Measurements from ENCODE around the gene CXCR3.
"Not testable (repeated sequence)": the region's sequence is repeated elsewhere in the genome, so short reads cannot be mapped to it uniquely, and the experiment has no call there.

Gene CXCR3

GRCh38 chrX:71609095-71609750 is 9.1 kb downstream of the CXCR3 start:
- no peak for DNase-seq (ENCODE audit: low read depth)

GRCh38 chrX:71607488-71607887 is 10.8 kb downstream of the CXCR3 start:
- no peak for DNase-seq (ENCODE audit: low read depth)

- no peak for DNase-seq (ENCODE audit: low read depth)
Observed at GRCh38 chrX:71606536-71607216, 11.6 kb downstream of the CXCR3 start.

- no peak for DNase-seq (ENCODE audit: low read depth)
Observed at GRCh38 chrX:71604796-71605568, 13.3 kb downstream of the CXCR3 start.

- no peak for DNase-seq (ENCODE audit: low read depth)
Observed at GRCh38 chrX:71604141-71604540, 14.2 kb downstream of the CXCR3 start.

- no peak for DNase-seq (ENCODE audit: low read depth)
Observed at GRCh38 chrX:71603618-71604017, 14.7 kb downstream of the CXCR3 start.

GRCh38 chrX:71599965-71600364 is 18.3 kb downstream of the CXCR3 start:
- no peak for DNase-seq (ENCODE audit: low read depth)

- not testable (repeated sequence) for DNase-seq (ENCODE audit: low read depth)
Observed at GRCh38 chrX:71593210-71593609, 25.1 kb downstream of the CXCR3 start.

GRCh38 chrX:71586929-71587328 is 31.4 kb downstream of the CXCR3 start:
- no peak for DNase-seq (ENCODE audit: low read depth)

- no peak for DNase-seq (ENCODE audit: low read depth)
Observed at GRCh38 chrX:71581210-71581609, 37.1 kb downstream of the CXCR3 start.

- no peak for DNase-seq (ENCODE audit: low read depth)
Observed at GRCh38 chrX:71579990-71580380, 38.3 kb downstream of the CXCR3 start.

- DNase-seq (ENCODE audit: low read depth) = no peak
Observed at GRCh38 chrX:71579136-71579989, 38.9 kb downstream of the CXCR3 start.

GRCh38 chrX:71578253-71579135 is 39.8 kb downstream of the CXCR3 start, which contains the start of gene GCNA:
TSS of gene GCNA (plus strand) at chrX:71578437. CDS start at chrX:71580822, 2,385 bp downstream.
- DNase-seq (ENCODE audit: low read depth) = no peak

GRCh38 chrX:71577682-71578081 is 40.6 kb downstream of the CXCR3 start:
- no peak for DNase-seq (ENCODE audit: low read depth)

GRCh38 chrX:71573590-71573989 is 44.7 kb downstream of the CXCR3 start:
- no peak for DNase-seq (ENCODE audit: low read depth)

- not testable (repeated sequence) for DNase-seq (ENCODE audit: low read depth)
Observed at GRCh38 chrX:71571390-71571789, 46.9 kb downstream of the CXCR3 start.
